GM12864 (cell line): ENCODE data around the gene MAVS.

Source experiments
- DNase-seq: peaks from one replicate; pipeline ENCODE4 v3.0.0-alpha.2; 2011; ENCODE audit warnings: low read depth
- H3K4me3 ChIP-seq: 2 replicates; pipeline ENCODE4 v1.5.1; 2011; ENCODE audit warnings: mild to moderate bottlenecking, low read depth, low read length, control low read depth
- CTCF ChIP-seq: IDR thresholded peaks from 2 replicates; pipeline ENCODE4 v1.5.1; 2011; ENCODE audit warnings: low read depth, mild to moderate bottlenecking, moderate library complexity, low read length, control low read depth, inconsistent platforms; ENCODE audit errors: missing control alignments

MAVS gene

GRCh38 chr20:3865887-3866407 is 19.3 kb downstream of the MAVS start:
- no peak for DNase-seq
- no peak overlapping the region for H3K4me3 ChIP-seq
- TF ChIP-seq CTCF: no peak

- no peak for TF ChIP-seq CTCF
Observed at GRCh38 chr20:3866464-3866863, 19.8 kb downstream of the MAVS start.

GRCh38 chr20:3867802-3868201 is 21.2 kb downstream of the MAVS start:
- no peak for DNase-seq
- TF ChIP-seq CTCF: no peak
- H3K4me3 ChIP-seq: no peak overlapping the region

More at GRCh38 chr20:3866464-3866863, 19.8 kb downstream of the MAVS start:
- no peak overlapping the region for H3K4me3 ChIP-seq
- DNase-seq: no peak

GRCh38 chr20:3869839-3870634 is 23.4 kb downstream of the MAVS start:
- TF ChIP-seq CTCF: no peak
- DNase-seq: no peak
- no peak overlapping the region for H3K4me3 ChIP-seq

GRCh38 chr20:3871550-3872265 is 25.1 kb downstream of the MAVS start:
- TF ChIP-seq CTCF: no peak
- DNase-seq: no peak
- H3K4me3 ChIP-seq: no peak overlapping the region

GRCh38 chr20:3873507-3873906 is 26.9 kb downstream of the MAVS start:
- no peak for TF ChIP-seq CTCF
- DNase-seq: no peak

More at GRCh38 chr20:3873507-3873906, 26.9 kb downstream of the MAVS start:
- no peak overlapping the region for H3K4me3 ChIP-seq
